ENCODE measurements around the gene SORL1.

DNA sequence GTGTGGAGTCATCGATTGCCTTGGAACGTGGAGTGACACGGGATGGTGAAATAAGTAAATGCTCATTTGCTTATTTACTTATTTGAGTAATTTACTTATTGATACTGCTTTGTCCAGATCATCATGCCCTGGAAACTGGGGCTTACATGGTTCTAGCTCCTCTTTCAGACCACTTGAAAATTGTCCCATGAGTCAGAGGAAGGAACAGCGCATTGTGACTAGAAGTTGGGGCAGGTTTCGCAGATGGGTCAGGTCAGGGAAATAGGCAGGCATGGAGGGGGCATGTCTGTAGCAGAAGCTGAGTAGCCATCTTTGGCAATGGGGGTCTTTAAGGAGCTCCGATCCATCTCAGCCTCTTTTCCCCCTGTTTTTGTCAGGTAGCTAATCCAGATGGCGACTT lies 104.8 kb downstream of the SORL1 start:
- TF ChIP-seq POLR2A (IDR thresholded peaks at IDR 0.05), result no peak
- TF ChIP-seq, protein P1, sequence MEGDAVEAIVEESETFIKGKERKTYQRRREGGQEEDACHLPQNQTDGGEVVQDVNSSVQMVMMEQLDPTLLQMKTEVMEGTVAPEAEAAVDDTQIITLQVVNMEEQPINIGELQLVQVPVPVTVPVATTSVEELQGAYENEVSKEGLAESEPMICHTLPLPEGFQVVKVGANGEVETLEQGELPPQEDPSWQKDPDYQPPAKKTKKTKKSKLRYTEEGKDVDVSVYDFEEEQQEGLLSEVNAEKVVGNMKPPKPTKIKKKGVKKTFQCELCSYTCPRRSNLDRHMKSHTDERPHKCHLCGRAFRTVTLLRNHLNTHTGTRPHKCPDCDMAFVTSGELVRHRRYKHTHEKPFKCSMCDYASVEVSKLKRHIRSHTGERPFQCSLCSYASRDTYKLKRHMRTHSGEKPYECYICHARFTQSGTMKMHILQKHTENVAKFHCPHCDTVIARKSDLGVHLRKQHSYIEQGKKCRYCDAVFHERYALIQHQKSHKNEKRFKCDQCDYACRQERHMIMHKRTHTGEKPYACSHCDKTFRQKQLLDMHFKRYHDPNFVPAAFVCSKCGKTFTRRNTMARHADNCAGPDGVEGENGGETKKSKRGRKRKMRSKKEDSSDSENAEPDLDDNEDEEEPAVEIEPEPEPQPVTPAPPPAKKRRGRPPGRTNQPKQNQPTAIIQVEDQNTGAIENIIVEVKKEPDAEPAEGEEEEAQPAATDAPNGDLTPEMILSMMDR (IDR thresholded peaks at IDR 0.05), result no peak

Data from suprapubic skin (tissue), 3 donors.